K562 (cell line): ENCODE data around the gene KRTAP10-12. TPM values are rescaled to one million over a fixed set of nuclear protein-coding genes. Genes with fewer than 3 reads are reported as not detected.

ENCODE experiments used
- IRF1 ChIP-seq: sonication (generic); formaldehyde crosslinking; IDR thresholded peaks from 2 replicates; pipeline ENCODE4 v1.8.0; 2022; ENCODE audit warnings: missing genetic modification reagents, mild to moderate bottlenecking, borderline replicate concordance
- NFE2L1 ChIP-seq: fragments of 450-650 bp; IDR thresholded peaks from 2 replicates; pipeline ENCODE4 v1.6.1; 2016; ENCODE audit warnings: missing genetic modification characterization, low read depth, mild to moderate bottlenecking, missing compliant biosample characterization, moderate library complexity, borderline replicate concordance
- NFRKB ChIP-seq: fragments of 450-650 bp; IDR thresholded peaks from 2 replicates; pipeline ENCODE4 v1.6.1; 2016; ENCODE audit warnings: low read depth
- RBM15 ChIP-seq: fragments of 200-400 bp; formaldehyde crosslinking; IDR thresholded peaks from 2 replicates; pipeline ENCODE4 v1.6.1; 2018; ENCODE audit warnings: mild to moderate bottlenecking, low read length, moderate library complexity; ENCODE audit not compliant: insufficient read depth
- RCOR1 ChIP-seq, 2 experiments: IDR thresholded peaks; 2 replicates each; pipeline ENCODE4 v1.6.1; 2012; ENCODE audit warnings: low read depth in 2 of 2, low read length in 2 of 2, borderline replicate concordance in 1 of 2, improper control_type of control experiment in 1 of 2
- SP1 ChIP-seq: sonication (generic); formaldehyde crosslinking; IDR thresholded peaks from 2 replicates; pipeline ENCODE4 v1.8.1; 2022; ENCODE audit warnings: mild to moderate bottlenecking, missing genetic modification reagents
- TFAM ChIP-seq: fragments of 250-450 bp; sonication (Bioruptor Pico); conservative IDR thresholded peaks from 2 replicates; pipeline ENCODE4 v1.5.0; 2021; ENCODE audit warnings: mild to moderate bottlenecking, moderate library complexity
- ZNF197 ChIP-seq: fragments of 200-800 bp; sonication (Bioruptor generic); IDR thresholded peaks from 2 replicates; pipeline ENCODE4 v1.6.1; 2016; ENCODE audit warnings: low read depth, missing genetic modification characterization, missing compliant biosample characterization
- ZNF586 ChIP-seq: fragments of 450-650 bp; formaldehyde crosslinking; conservative IDR thresholded peaks from 2 replicates; pipeline ENCODE4 v1.4.0; 2020; ENCODE audit warnings: mild to moderate bottlenecking, moderate library complexity
- polyA plus RNA-seq, 8 experiments: library from polyadenylated mRNA; depleted of rRNA in 4 of 8; stranded (reverse) in 5 of 8; unstranded in 3 of 8; fragments of >200 nt; fragmentation: Nextera tagmentation in 2 of 8; fragmentation: Illumina TruSeq in 1 of 8; extraction: Ambion mirVana in 2 of 8; extraction: Trizol in 1 of 8; gene quantifications; 2 replicates each; pipeline versions ENCODE4 v1.2.1 to v1.2.3, GENCODE V29; 2011 to 2014; ENCODE audit warnings: inconsistent platforms in 1 of 8, missing spikeins in 1 of 8
- total RNA-seq, 7 experiments: library from RNA; depleted of rRNA in 6 of 7; stranded (reverse); fragments of >200 nt in 6 of 7; fragmentation: Illumina TruSeq in 2 of 7; extraction: Trizol in 2 of 7; gene quantifications; 2 replicates each; pipeline versions ENCODE4 v1.2.1 to v1.2.3, GENCODE V29; 2011 to 2021; ENCODE audit warnings: low replicate concordance in 1 of 7
- TF ChIP-seq, protein P1 (sequence below): fragments of 450-650 bp; IDR thresholded peaks from 2 replicates; pipeline ENCODE4 v1.7.0; 2016; ENCODE audit warnings: borderline replicate concordance

KRTAP10-12 gene
- total and polyA plus RNA-seq, 9 of the 15 experiments (the other 6 are each of a cell fraction or from before 2014, with no cell fraction given) = not detected

- TF ChIP-seq NFE2L1 (tag) (no peak), ZNF197 (CRISPR knock-in tag) (no peak), IRF1 (CRISPR knock-in tag) (no peak), SP1 (CRISPR knock-in tag) (no peak), NFRKB (no peak), ZNF586 (no peak), RBM15 (no peak), TFAM (CRISPR knock-in tag) (no peak), RCOR1 (IDR thresholded peaks at IDR 0.05; ENCODE audit: borderline replicate concordance in 1 of 2, low read depth in 2 of 2, low read length in 2 of 2) (peak in 1 of 2 experiments; percentile 49; a peak in 1 of 4 replicates)
- TF ChIP-seq, protein P1, sequence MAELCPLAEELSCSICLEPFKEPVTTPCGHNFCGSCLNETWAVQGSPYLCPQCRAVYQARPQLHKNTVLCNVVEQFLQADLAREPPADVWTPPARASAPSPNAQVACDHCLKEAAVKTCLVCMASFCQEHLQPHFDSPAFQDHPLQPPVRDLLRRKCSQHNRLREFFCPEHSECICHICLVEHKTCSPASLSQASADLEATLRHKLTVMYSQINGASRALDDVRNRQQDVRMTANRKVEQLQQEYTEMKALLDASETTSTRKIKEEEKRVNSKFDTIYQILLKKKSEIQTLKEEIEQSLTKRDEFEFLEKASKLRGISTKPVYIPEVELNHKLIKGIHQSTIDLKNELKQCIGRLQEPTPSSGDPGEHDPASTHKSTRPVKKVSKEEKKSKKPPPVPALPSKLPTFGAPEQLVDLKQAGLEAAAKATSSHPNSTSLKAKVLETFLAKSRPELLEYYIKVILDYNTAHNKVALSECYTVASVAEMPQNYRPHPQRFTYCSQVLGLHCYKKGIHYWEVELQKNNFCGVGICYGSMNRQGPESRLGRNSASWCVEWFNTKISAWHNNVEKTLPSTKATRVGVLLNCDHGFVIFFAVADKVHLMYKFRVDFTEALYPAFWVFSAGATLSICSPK = no peak
These were observed 15.0 kb upstream of the KRTAP10-12 start, which contains the start of gene KRTAP12-1 (continued) for GRCh38 chr21:44681861-44682579.
